Activated CD4-positive, alpha-beta T cell treated with anti-CD3 and anti-CD28 coated beads, Interleukin-2, amount 50 U/mL, for 1 hour (primary cell): Measurements from ENCODE around the gene ZNF25.
"Not testable (repeated sequence)": the region's sequence is repeated elsewhere in the genome, so short reads cannot be mapped to it uniquely, and the experiment has no call there.

Source experiments
- DNase-seq: peaks from one replicate; pipeline ENCODE4 v3.0.0-alpha.2; 2020

ZNF25 gene

GRCh38 chr10:37937864-37938263 lies 38.6 kb downstream of the ZNF25 start:
- DNase-seq: no peak

- DNase-seq: no peak
Observed at GRCh38 chr10:37934791-37935190, 41.7 kb downstream of the ZNF25 start.

DNA sequence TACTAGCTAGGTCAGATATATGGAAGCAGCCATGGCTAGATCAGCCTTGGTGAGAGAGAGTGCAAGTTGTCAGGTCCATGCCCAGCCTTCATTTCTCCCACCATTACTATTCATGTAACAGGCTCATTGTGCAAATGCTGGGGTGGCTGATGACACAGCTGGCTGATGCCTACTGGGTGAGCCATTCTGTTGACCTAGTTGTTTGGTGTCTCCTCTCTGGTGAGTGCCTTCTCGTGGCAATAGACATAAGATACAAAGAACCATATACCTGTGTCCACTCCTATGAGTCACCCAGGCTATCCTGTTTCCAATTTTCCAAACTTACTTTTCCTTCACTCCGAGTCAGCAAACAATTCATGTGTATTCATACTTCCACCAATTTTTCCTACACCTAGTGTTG lies 46.0 kb downstream of the ZNF25 start:
- DNase-seq: no peak

GRCh38 chr10:37908165-37908564 lies 68.3 kb downstream of the ZNF25 start:
- DNase-seq: not testable (repeated sequence)

- no peak for DNase-seq
Observed at GRCh38 chr10:37906382-37906781, 70.1 kb downstream of the ZNF25 start.
